ENCODE data around the gene TNPO3. TPM values are rescaled to one million over a fixed set of nuclear protein-coding genes. Genes with fewer than 3 reads are reported as not detected.
A peak's percentile ranks its signal among the peaks of the same experiment; 100 is the strongest.

TNPO3 gene
- total RNA-seq, 1 donor from 2014 or later = 42.6 TPM

GRCh38 chr7:129098409-129099084, 43.6 kb upstream of the TNPO3 start:
- no peak for DNase-seq (ENCODE audit: low spot score)
- Mint-ChIP-seq H3K27ac (ENCODE audit: unreplicated experiment) (no peak overlapping the region), H3K27me3 (ENCODE audit: unreplicated experiment) (peaks cover 2% of the 10 kb centered on the region), H3K4me1 (ENCODE audit: unreplicated experiment) (no peaks in the 10 kb centered on the region), H3K4me3 (ENCODE audit: unreplicated experiment) (no peak overlapping the region), H3K9me3 (ENCODE audit: unreplicated experiment) (no peaks in the 10 kb centered on the region), H3K36me3 (ENCODE audit: low read depth, unreplicated experiment) (no peaks in the 10 kb centered on the region)
- TF ChIP-seq CTCF (IDR thresholded peaks at IDR 0.05; ENCODE audit: unreplicated experiment) = no peak

- Mint-ChIP-seq H3K36me3 (ENCODE audit: low read depth, unreplicated experiment) (no peaks in the 10 kb centered on the region), H3K27ac (ENCODE audit: unreplicated experiment) (no peak overlapping the region), H3K9me3 (ENCODE audit: unreplicated experiment) (no peaks in the 10 kb centered on the region), H3K4me3 (ENCODE audit: unreplicated experiment) (no peak overlapping the region), H3K27me3 (ENCODE audit: unreplicated experiment) (peaks cover 8% of the 10 kb centered on the region), H3K4me1 (ENCODE audit: unreplicated experiment) (no peaks in the 10 kb centered on the region)
- no peak for DNase-seq (ENCODE audit: low spot score)
- no peak for TF ChIP-seq CTCF (IDR thresholded peaks at IDR 0.05; ENCODE audit: unreplicated experiment)
These were observed 40.3 kb upstream of the TNPO3 start for GRCh38 chr7:129095258-129095657.

- Mint-ChIP-seq H3K4me1 (ENCODE audit: unreplicated experiment) (no peaks in the 10 kb centered on the region), H3K9me3 (ENCODE audit: unreplicated experiment) (no peaks in the 10 kb centered on the region), H3K27ac (ENCODE audit: unreplicated experiment) (no peak overlapping the region), H3K27me3 (ENCODE audit: unreplicated experiment) (peaks cover 8% of the 10 kb centered on the region), H3K4me3 (ENCODE audit: unreplicated experiment) (no peak overlapping the region), H3K36me3 (ENCODE audit: low read depth, unreplicated experiment) (no peaks in the 10 kb centered on the region)
- DNase-seq (ENCODE audit: low spot score) = no peak
- no peak for TF ChIP-seq CTCF (IDR thresholded peaks at IDR 0.05; ENCODE audit: unreplicated experiment)
These were observed 39.6 kb upstream of the TNPO3 start for GRCh38 chr7:129094501-129094900.

GRCh38 chr7:129093867-129094456, 39.1 kb upstream of the TNPO3 start:
- Mint-ChIP-seq H3K4me3 (ENCODE audit: unreplicated experiment) (no peak overlapping the region), H3K4me1 (ENCODE audit: unreplicated experiment) (no peaks in the 10 kb centered on the region), H3K27me3 (ENCODE audit: unreplicated experiment) (peaks cover 8% of the 10 kb centered on the region), H3K36me3 (ENCODE audit: low read depth, unreplicated experiment) (no peaks in the 10 kb centered on the region), H3K27ac (ENCODE audit: unreplicated experiment) (no peak overlapping the region), H3K9me3 (ENCODE audit: unreplicated experiment) (no peaks in the 10 kb centered on the region)
- no peak for DNase-seq (ENCODE audit: low spot score)
- no peak for TF ChIP-seq CTCF (IDR thresholded peaks at IDR 0.05; ENCODE audit: unreplicated experiment)

GRCh38 chr7:129091484-129092002, 36.6 kb upstream of the TNPO3 start:
- Mint-ChIP-seq H3K27ac (ENCODE audit: unreplicated experiment) (no peak overlapping the region), H3K4me3 (ENCODE audit: unreplicated experiment) (no peak overlapping the region), H3K36me3 (ENCODE audit: low read depth, unreplicated experiment) (no peaks in the 10 kb centered on the region), H3K27me3 (ENCODE audit: unreplicated experiment) (peaks cover 8% of the 10 kb centered on the region), H3K4me1 (ENCODE audit: unreplicated experiment) (no peaks in the 10 kb centered on the region), H3K9me3 (ENCODE audit: unreplicated experiment) (no peaks in the 10 kb centered on the region)
- DNase-seq (ENCODE audit: low spot score) = peak; percentile 97
- TF ChIP-seq CTCF (IDR thresholded peaks at IDR 0.05; ENCODE audit: unreplicated experiment) = peak; percentile 94
